GM12878 (cell line): ENCODE measurements around the gene OR5T2.

Experiments used
- NR2C2 ChIP-seq: IDR thresholded peaks from 2 replicates; pipeline ENCODE4 v1.6.1; 2011; ENCODE audit warnings: borderline replicate concordance, low read depth; ENCODE audit not compliant: control insufficient read depth, insufficient read length
- POLR2AphosphoS2 ChIP-seq: IDR thresholded peaks from 2 replicates; pipeline ENCODE4 v1.6.1; 2011; ENCODE audit warnings: low read depth, mild to moderate bottlenecking, low read length, improper control_type of control experiment, moderate library complexity
- POLR2AphosphoS5 ChIP-seq: IDR thresholded peaks from 2 replicates; pipeline ENCODE4 v1.6.1; 2011; ENCODE audit warnings: mild to moderate bottlenecking, low read length, inconsistent platforms

- TF ChIP-seq POLR2AphosphoS5 (no peak), POLR2AphosphoS2 (no peak), NR2C2 (no peak)
These were observed 36.7 kb downstream of the OR5T2 start for GRCh38 chr11:56197367-56197766.
